DOHH2 (cell line): ENCODE data around the gene ALOX15B.

Source experiments
- CTCF ChIP-seq: fragments of 200-600 bp; sonication (generic); IDR thresholded peaks from one replicate; pipeline ENCODE4 v1.5.1; 2014; ENCODE audit warnings: antibody characterized with exemption, mild to moderate bottlenecking, low read depth, low read length; ENCODE audit not compliant: poor library complexity, severe bottlenecking
- EZH2phosphoT487 ChIP-seq: fragments of 200-600 bp; sonication (generic); IDR thresholded peaks from 2 replicates; pipeline ENCODE4 v1.6.1; 2017; ENCODE audit warnings: borderline replicate concordance, mild to moderate bottlenecking, antibody characterized with exemption, low read length, moderate library complexity, mixed read lengths

- TF ChIP-seq CTCF (no peak), EZH2phosphoT487 (no peak)
These were observed 30.1 kb downstream of the ALOX15B start for GRCh38 chr17:8068736-8069586.
